Nephron progenitor cell (in vitro differentiated cells): ENCODE data around the gene PPIG.
"Not testable (repeated sequence)": the region's sequence is repeated elsewhere in the genome, so short reads cannot be mapped to it uniquely, and the experiment has no call there.

Experiments used
- DNase-seq: peaks from one replicate; pipeline ENCODE4 v3.0.0; 2021
- H3K27ac Mint-ChIP-seq: 2 replicates; pipeline ENCODE4 v1.8.0; 2021; ENCODE audit warnings: mild to moderate bottlenecking, moderate library complexity, mixed read lengths
- H3K27me3 Mint-ChIP-seq: 2 replicates; pipeline ENCODE4 v1.8.0; 2021; ENCODE audit warnings: mild to moderate bottlenecking, low read depth, mixed read lengths; ENCODE audit not compliant: poor library complexity
- H3K36me3 Mint-ChIP-seq: 2 replicates; pipeline ENCODE4 v1.8.0; 2021; ENCODE audit warnings: low read depth, mixed read lengths
- H3K4me1 Mint-ChIP-seq: 2 replicates; pipeline ENCODE4 v1.8.0; 2021; ENCODE audit warnings: mixed read lengths
- H3K4me3 Mint-ChIP-seq: 2 replicates; pipeline ENCODE4 v1.8.0; 2021; ENCODE audit warnings: mild to moderate bottlenecking, moderate library complexity, mixed read lengths
- H3K9me3 Mint-ChIP-seq: 2 replicates; pipeline ENCODE4 v1.8.0; 2021; ENCODE audit warnings: mild to moderate bottlenecking, moderate library complexity, mixed read lengths
- TF ChIP-seq, protein P1 (sequence below): fragments of 200-600 bp; sonication (generic); IDR thresholded peaks from 2 replicates; pipeline ENCODE4 v1.5.0; 2021; ENCODE audit warnings: antibody characterized with exemption

Gene PPIG

DNA sequence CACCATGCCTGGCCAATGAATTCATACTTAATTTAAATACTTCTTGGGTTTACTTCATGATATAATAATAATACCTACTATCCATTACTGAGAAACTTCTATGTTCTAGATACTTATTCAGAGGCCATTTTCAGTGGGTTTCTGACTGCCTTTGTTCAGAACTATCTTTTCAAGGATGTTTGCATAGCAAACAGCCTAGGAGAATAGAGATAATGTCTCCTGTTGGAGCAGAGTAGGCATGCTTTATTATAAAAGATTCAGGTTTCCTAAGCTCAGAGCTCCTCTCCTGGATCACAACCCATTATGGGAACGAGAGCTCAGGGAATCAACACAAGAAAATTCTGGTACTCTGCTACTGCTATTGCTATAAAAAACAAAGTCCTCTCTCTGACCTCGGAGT, 21.6 kb upstream of the PPIG start:
- TF ChIP-seq, protein P1, sequence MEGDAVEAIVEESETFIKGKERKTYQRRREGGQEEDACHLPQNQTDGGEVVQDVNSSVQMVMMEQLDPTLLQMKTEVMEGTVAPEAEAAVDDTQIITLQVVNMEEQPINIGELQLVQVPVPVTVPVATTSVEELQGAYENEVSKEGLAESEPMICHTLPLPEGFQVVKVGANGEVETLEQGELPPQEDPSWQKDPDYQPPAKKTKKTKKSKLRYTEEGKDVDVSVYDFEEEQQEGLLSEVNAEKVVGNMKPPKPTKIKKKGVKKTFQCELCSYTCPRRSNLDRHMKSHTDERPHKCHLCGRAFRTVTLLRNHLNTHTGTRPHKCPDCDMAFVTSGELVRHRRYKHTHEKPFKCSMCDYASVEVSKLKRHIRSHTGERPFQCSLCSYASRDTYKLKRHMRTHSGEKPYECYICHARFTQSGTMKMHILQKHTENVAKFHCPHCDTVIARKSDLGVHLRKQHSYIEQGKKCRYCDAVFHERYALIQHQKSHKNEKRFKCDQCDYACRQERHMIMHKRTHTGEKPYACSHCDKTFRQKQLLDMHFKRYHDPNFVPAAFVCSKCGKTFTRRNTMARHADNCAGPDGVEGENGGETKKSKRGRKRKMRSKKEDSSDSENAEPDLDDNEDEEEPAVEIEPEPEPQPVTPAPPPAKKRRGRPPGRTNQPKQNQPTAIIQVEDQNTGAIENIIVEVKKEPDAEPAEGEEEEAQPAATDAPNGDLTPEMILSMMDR: no peak
- Mint-ChIP-seq H3K27ac (no peak overlapping the region), H3K36me3 (peaks cover 50% of the 10 kb centered on the region), H3K9me3 (peaks cover 18% of the 10 kb centered on the region), H3K27me3 (peaks cover 4% of the 10 kb centered on the region), H3K4me3 (no peak overlapping the region), H3K4me1 (no peaks in the 10 kb centered on the region)
- DNase-seq: no peak

DNA sequence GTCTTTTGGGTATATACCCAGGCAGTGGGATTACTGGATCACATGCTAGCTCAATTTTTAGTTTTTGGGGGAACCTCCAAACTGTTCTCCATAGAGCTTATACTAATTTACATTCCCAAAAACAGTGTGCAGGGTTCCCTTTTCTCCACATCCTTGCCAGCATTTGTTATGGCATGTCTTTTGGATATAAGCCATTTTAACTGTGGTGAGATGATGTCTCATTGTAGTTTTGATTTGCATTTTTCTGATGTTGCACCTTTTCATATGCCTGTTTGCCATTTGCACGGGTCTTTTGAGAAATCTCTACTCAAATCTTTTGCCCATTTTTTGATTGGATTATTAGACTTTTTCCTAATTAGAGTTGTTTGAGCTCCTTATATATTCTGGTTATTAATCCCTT, 18.5 kb upstream of the PPIG start:
- Mint-ChIP-seq H3K4me3 (no peak overlapping the region), H3K36me3 (peaks cover 49% of the 10 kb centered on the region), H3K27ac (no peak overlapping the region), H3K9me3 (peaks cover 18% of the 10 kb centered on the region), H3K27me3 (peaks cover 4% of the 10 kb centered on the region), H3K4me1 (peaks cover 10% of the 10 kb centered on the region)
- no peak for DNase-seq
- TF ChIP-seq, protein P1: no peak

DNA sequence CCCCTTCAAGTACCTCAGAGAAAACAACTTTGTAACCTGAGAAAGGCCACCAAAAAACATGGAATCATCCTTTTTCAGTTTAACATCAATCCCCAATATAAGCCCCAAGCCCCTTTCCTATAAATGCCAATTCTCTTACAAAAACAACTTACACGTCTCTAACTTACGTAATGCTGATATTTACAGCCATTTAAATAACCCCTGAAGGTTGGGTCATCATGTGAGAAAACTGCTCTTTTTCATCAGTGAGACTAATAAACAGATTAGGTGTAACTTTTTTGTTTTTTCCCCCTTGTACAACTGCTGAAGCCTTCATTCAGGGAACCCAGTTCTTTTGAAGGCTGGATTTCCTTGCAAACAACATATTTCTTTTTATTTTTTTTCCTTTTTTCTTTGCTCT, 14.2 kb upstream of the PPIG start:
- Mint-ChIP-seq H3K36me3 (peaks cover 23% of the 10 kb centered on the region), H3K4me3 (peak overlapping the region; percentile 11), H3K27ac (no peak overlapping the region), H3K27me3 (no peaks in the 10 kb centered on the region), H3K9me3 (peaks cover 13% of the 10 kb centered on the region), H3K4me1 (peaks cover 37% of the 10 kb centered on the region)
- DNase-seq: no peak
- TF ChIP-seq, protein P1: no peak

DNA sequence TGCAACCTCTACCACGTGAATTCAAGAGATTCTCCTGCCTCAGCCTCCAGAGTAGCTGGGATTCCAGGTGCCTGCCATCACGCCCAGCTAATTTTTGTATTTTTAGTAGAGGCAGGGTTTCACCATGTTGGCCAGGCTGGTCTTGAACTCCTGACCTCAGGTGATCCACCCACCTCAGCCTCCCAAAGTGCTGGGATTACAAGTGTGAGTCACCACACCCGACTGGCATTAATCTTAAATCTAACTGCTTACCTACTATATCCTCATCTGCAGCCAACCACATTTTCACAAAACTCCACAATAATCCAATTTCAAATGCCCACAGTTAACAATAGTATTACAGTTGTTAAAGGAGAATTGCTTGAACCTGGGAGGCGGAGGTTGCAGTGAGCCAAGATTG, 13.4 kb upstream of the PPIG start:
- H3K27ac Mint-ChIP-seq, DNase-seq, H3K27me3 Mint-ChIP-seq: not testable (repeated sequence)
- peaks cover 10% of the 10 kb centered on the region for H3K9me3 Mint-ChIP-seq
- H3K36me3 Mint-ChIP-seq: peaks cover 17% of the 10 kb centered on the region
- H3K4me1 Mint-ChIP-seq: peaks cover 37% of the 10 kb centered on the region
- H3K4me3 Mint-ChIP-seq: peak overlapping the region; percentile 41

DNA sequence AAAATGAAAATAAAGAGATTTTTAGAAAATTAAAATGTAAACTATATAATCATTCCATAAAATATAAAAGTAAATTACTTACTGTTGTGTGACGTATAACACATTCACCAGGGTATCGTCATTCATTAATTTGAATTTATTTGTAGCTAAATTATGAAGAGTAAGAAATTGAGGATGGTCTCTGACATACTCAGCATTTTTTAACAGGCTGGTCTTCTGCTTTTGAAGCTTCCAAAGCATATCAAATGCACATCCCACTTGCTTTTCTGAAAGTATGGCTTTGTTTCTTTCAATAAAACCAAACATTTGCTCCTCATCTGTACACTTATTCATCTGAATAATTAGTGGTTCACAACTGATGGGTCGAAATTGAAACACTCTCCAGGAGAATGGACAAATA, 12.6 kb upstream of the PPIG start:
- peaks cover 11% of the 10 kb centered on the region for H3K27me3 Mint-ChIP-seq
- no peak overlapping the region for H3K27ac Mint-ChIP-seq
- H3K36me3 Mint-ChIP-seq: peaks cover 13% of the 10 kb centered on the region
- peak overlapping the region; percentile 95 for H3K4me3 Mint-ChIP-seq
- peaks cover 15% of the 10 kb centered on the region for H3K9me3 Mint-ChIP-seq
- TF ChIP-seq, protein P1: no peak
- peaks cover 37% of the 10 kb centered on the region for H3K4me1 Mint-ChIP-seq
- no peak for DNase-seq

DNA sequence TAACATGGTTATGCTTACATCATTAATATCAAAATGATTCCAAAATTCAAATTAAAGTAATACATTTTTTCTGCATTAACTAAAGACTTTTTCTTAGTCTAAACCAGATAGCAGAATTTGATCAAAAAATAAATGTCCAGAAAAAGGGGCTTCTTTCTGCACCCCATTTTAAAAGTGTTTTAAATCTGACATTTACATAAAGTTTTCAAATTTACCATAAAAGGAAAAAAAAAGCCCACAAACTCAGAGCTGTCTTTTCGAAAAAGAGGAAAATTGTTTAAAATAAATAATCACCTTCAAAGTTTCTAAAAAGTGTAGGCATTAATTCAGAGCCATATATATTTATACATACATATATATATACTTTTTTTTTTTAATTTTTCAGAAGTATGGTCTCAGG, 12.0 kb upstream of the PPIG start:
- H3K27ac Mint-ChIP-seq: no peak overlapping the region
- H3K9me3 Mint-ChIP-seq: peaks cover 17% of the 10 kb centered on the region
- no peak for DNase-seq
- peak overlapping the region; percentile 95 for H3K4me3 Mint-ChIP-seq
- H3K36me3 Mint-ChIP-seq: peaks cover 13% of the 10 kb centered on the region
- peaks cover 37% of the 10 kb centered on the region for H3K4me1 Mint-ChIP-seq
- peaks cover 15% of the 10 kb centered on the region for H3K27me3 Mint-ChIP-seq
- TF ChIP-seq, protein P1: no peak

DNA sequence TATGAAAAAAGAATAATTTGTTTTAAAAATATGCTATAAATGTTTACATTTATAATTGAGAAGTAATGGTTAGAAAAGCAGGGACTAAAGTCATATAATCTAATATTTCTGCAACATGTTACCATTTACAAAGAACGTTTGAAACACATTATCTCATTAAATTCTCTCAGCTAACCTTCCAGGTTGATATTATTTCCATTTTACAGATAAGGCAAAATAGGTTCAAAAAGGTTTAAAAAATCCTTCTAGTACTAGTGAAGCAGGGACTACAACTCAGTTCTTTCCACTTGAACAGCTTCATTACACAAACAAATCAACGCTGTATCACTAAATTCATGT, 11.4 kb upstream of the PPIG start:
- Mint-ChIP-seq H3K4me3 (peak overlapping the region; percentile 95), H3K4me1 (peaks cover 37% of the 10 kb centered on the region), H3K27me3 (peaks cover 20% of the 10 kb centered on the region), H3K9me3 (peaks cover 17% of the 10 kb centered on the region), H3K36me3 (peaks cover 13% of the 10 kb centered on the region), H3K27ac (peak overlapping the region; percentile 97)
- no peak for DNase-seq
- TF ChIP-seq, protein P1: no peak
